Measurements from ENCODE around the gene EIF2A.
A peak's percentile ranks its signal among the peaks of the same experiment; 100 is the strongest.
"Not testable (repeated sequence)": the region's sequence is repeated elsewhere in the genome, so short reads cannot be mapped to it uniquely, and the experiment has no call there.

The EIF2A gene

GRCh38 chr3:150589759-150590158 lies 43.2 kb downstream of the EIF2A start:
- TF ChIP-seq JUND (IDR thresholded peaks at IDR 0.05; ENCODE audit: low read depth) = no peak
- in situ Hi-C loops (cut with HindIII; ENCODE audit: low pct_unique_long_range_greater_than_20kb, low sequenced_read_pairs) = no loop called here
- DNase-seq (ENCODE audit: low read depth in 1 of 2, low spot score in 1 of 2) = peak in 1 of 2 experiments; percentile 53

GRCh38 chr3:150594150-150594549 lies 47.6 kb downstream of the EIF2A start:
- in situ Hi-C loops (cut with HindIII; ENCODE audit: low pct_unique_long_range_greater_than_20kb, low sequenced_read_pairs) = no loop called here
- DNase-seq (ENCODE audit: low read depth in 1 of 2, low spot score in 1 of 2) = no peak
- TF ChIP-seq JUND (IDR thresholded peaks at IDR 0.05; ENCODE audit: low read depth) = no peak

GRCh38 chr3:150597646-150598045 lies 51.1 kb downstream of the EIF2A start:
- no peak for DNase-seq (ENCODE audit: low read depth in 1 of 2, low spot score in 1 of 2)
- no peak for TF ChIP-seq JUND (IDR thresholded peaks at IDR 0.05; ENCODE audit: low read depth)
- in situ Hi-C loops (cut with HindIII; ENCODE audit: low pct_unique_long_range_greater_than_20kb, low sequenced_read_pairs) = no loop called here

GRCh38 chr3:150599611-150600297 lies 53.2 kb downstream of the EIF2A start:
- TF ChIP-seq JUND (IDR thresholded peaks at IDR 0.05; ENCODE audit: low read depth) = no peak
- DNase-seq (ENCODE audit: low read depth in 1 of 2, low spot score in 1 of 2) = no peak
- in situ Hi-C loops (cut with HindIII; ENCODE audit: low pct_unique_long_range_greater_than_20kb, low sequenced_read_pairs) = no loop called here

- DNase-seq (ENCODE audit: low read depth in 1 of 2, low spot score in 1 of 2); in situ Hi-C loops (cut with HindIII; ENCODE audit: low pct_unique_long_range_greater_than_20kb, low sequenced_read_pairs): not testable (repeated sequence)
These were observed 54.3 kb downstream of the EIF2A start for GRCh38 chr3:150600647-150601530.

- TF ChIP-seq JUND (IDR thresholded peaks at IDR 0.05; ENCODE audit: low read depth) = no peak
- no peak for DNase-seq (ENCODE audit: low read depth in 1 of 2, low spot score in 1 of 2)
- in situ Hi-C loops (cut with HindIII; ENCODE audit: low pct_unique_long_range_greater_than_20kb, low sequenced_read_pairs) = no loop called here
These were observed 56.0 kb downstream of the EIF2A start for GRCh38 chr3:150602426-150603152.

- no peak for TF ChIP-seq JUND (IDR thresholded peaks at IDR 0.05; ENCODE audit: low read depth)
- DNase-seq (ENCODE audit: low read depth in 1 of 2, low spot score in 1 of 2) = peak; percentile 92 to 98
- in situ Hi-C loops (cut with HindIII; ENCODE audit: low pct_unique_long_range_greater_than_20kb, low sequenced_read_pairs) = no loop called here
These were observed 56.8 kb downstream of the EIF2A start, which contains the start of gene SELENOT for GRCh38 chr3:150603153-150603979. TSS of gene SELENOT (plus strand) at chr3:150603321. CDS start at chr3:150603363, 42 bp downstream.

GRCh38 chr3:150603980-150604319 lies 57.4 kb downstream of the EIF2A start:
- TF ChIP-seq JUND (IDR thresholded peaks at IDR 0.05; ENCODE audit: low read depth) = no peak
- peak; percentile 23 to 60 for DNase-seq (ENCODE audit: low read depth in 1 of 2, low spot score in 1 of 2)
- in situ Hi-C loops (cut with HindIII; ENCODE audit: low pct_unique_long_range_greater_than_20kb, low sequenced_read_pairs) = no loop called here

GRCh38 chr3:150605998-150606641 lies 59.5 kb downstream of the EIF2A start:
- no peak for TF ChIP-seq JUND (IDR thresholded peaks at IDR 0.05; ENCODE audit: low read depth)
- no peak for DNase-seq (ENCODE audit: low read depth in 1 of 2, low spot score in 1 of 2)
- in situ Hi-C loops (cut with HindIII; ENCODE audit: low pct_unique_long_range_greater_than_20kb, low sequenced_read_pairs) = no loop called here

GRCh38 chr3:150607267-150608065 lies 60.9 kb downstream of the EIF2A start:
- in situ Hi-C loops (cut with HindIII; ENCODE audit: low pct_unique_long_range_greater_than_20kb, low sequenced_read_pairs) = no loop called here

GRCh38 chr3:150609988-150610387 lies 63.4 kb downstream of the EIF2A start:
- in situ Hi-C loops (cut with HindIII; ENCODE audit: low pct_unique_long_range_greater_than_20kb, low sequenced_read_pairs) = no loop called here
- DNase-seq (ENCODE audit: low read depth in 1 of 2, low spot score in 1 of 2) = no peak
- no peak for TF ChIP-seq JUND (IDR thresholded peaks at IDR 0.05; ENCODE audit: low read depth)

More at GRCh38 chr3:150607267-150608065, 60.9 kb downstream of the EIF2A start:
- TF ChIP-seq JUND (IDR thresholded peaks at IDR 0.05; ENCODE audit: low read depth) = no peak
- DNase-seq (ENCODE audit: low read depth in 1 of 2, low spot score in 1 of 2) = no peak
